Mucosa of gallbladder (tissue), 1 donor: ENCODE results near the gene GTPBP10. TPM values are rescaled to one million over a fixed set of nuclear protein-coding genes. Genes with fewer than 3 reads are reported as not detected.

Source experiments
- DNase-seq: peaks from one replicate; pipeline ENCODE4 v3.0.0-alpha.2; 2020; ENCODE audit warnings: low spot score
- total RNA-seq: library from RNA; stranded (reverse); gene quantifications from one replicate; pipeline ENCODE4 v1.2.1, GENCODE V29; 2021
- donor health status: DM: no; HTN: no; CAD: no.

Gene GTPBP10
- total RNA-seq, 1 donor from 2014 or later: 19.7 TPM

DNA sequence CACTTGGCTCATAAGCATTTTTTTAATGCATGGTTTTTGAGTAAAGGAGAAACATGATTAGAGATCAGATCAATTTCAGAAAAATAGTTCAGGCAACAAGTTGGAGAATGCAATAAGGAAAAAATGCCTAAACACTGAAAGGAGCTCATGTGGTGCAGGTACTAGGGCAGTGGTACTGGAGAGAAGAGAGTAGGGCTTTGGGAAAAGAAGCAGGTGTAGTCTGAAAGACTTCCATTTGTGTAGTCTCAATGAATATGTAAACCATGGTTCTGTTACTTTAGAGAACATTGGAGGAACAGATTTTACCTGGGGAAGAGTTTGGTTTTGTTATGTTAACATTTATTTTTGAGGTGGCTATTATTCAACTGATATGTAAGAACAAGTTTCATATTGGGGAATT is 5.5 kb downstream of the GTPBP10 start:
- no peak for DNase-seq

DNA sequence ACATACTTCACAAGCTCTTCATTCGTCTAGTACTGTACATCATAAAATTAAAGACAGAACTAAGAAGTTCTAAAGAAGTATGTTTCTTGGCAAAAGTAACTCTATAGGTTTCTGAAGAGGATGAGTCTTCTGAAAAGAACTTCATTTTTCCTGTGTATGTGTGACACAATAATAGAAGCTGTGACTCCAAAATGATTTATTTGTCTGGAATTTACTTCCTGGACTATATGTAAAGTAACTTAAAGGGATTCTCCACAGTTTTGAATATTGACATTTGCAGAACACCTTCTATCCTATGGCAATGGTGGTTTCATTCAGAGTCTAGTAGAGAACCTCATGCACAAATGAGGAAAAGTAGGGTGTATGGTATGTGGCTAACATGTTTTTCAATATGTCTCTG is 36.9 kb downstream of the GTPBP10 start:
- DNase-seq: no peak

DNA sequence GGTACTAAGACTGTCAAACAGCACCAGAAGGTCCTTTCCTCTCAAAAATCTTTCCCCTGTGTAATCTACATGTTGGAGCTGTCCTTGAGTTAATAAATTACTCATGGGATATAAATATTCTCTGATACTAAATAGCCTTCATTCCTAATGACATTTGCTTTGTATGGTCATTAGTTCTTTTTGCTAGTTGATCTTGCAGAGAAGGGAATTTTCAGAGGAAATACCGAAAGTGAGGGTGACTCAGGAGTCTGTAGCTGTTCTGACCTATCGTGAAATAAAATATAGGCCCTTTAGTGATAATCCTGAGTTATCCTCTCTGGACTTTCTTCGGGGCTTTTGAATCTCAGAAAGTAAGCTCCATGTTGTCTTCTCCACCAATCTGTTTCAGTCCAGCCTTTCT is 37.3 kb downstream of the GTPBP10 start:
- no peak for DNase-seq

DNA sequence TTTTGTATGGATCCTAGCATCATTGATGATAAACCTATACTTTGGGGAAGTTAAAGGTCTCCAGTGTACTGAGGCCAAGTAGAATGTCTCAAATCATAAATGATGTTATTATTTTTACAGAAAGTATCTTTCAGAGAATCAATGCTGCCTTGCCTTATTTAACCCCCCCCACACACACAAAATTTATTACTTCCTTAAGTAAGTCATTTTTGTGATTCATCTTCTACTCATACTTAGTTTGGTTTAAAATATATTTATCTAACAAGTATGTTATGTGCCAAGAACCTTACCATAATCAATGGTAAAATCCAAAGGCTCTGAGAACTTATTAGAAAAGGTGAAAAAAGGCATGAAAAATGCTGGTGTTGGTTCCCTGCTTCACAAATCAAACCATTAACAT is 37.9 kb downstream of the GTPBP10 start:
- DNase-seq: no peak

DNA sequence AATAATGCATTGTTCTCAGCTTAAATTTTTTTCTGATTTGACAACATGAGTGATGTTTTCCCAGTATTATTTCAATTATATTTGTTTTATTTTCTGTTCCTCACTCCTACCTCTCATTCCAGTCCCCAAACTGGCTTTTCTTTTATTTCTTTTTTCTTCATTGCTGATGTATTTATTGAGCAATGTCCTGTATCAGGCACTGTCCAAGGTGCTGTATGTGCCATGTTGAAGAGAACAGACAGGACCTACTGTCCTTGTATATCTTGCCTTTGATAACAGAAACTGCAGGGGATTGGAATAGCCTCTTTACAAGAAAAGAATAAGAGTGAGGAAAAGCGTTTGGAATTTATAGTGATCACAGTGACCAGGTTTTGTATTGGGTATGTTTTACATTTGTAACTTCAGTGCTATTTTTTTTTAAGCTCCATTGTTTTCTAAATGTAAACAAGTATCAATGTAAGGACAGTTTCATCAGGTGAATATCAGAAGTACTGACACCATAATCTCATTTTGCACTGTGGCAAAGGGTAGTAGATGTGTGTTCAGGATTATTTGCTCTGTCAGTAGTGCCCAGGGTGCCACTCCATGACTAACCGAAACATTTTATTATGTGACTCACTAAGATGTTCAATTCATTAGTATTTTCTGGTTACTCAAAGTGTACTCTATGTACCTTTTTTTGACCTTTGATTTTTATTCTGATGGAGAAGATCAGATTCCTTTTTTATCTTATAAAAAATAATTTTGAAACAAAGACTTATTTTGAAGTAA is 41.1 kb downstream of the GTPBP10 start:
- DNase-seq: no peak

DNA sequence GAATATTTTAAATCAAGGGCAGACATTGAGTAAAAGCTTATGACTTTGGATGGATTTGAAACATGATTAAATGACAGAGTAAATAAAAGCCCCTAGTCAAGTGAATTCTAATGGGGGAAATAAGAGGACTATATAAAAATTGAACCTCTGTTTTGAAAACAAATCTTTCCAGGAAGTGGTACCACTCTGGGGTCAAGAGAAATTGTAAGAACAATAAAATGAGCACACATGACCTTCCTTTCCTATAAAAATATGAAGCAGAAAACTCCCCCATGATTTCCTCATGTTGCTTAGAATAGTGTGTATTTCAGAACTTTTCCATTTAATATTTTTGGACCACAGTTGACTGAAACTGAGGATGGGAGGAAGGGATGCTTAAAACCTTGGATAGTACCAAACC is 44.4 kb downstream of the GTPBP10 start:
- no peak for DNase-seq

DNA sequence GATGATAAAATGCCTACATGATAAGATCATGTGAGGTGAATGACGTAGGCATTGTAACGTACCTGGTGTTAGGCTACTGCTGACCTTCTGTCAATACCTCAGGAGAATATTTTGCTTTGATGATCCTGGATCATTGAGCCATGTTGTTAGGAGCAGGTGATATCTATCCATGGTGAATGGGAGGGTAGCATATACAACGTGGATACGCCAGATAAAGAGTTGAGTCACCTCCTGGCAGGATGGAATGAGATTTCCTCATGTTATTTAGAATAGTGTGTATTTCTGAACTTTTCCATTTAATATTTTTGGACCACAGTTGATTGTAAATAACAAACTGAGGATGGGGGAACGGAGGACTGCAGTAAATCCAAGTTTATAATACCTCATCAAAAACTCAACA is 45.0 kb downstream of the GTPBP10 start:
- DNase-seq: no peak

DNA sequence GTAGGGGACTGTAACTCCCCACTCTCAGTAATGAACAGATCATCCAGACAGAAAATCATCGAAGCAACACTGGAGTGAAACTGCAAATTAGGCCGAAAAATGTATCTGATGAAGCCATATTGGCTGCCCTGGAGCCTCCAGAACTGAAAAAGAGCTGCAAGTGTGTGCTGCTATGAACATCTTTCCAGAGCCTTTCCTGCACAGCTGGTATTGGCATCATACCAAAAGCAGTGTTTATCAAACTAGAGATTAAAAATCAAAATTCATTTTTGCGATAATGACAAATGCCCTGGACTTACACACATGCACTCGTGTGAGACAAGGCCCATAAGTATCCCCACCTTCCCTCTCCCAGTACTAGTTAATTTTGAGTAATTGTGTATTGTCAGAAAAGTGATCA is 49.9 kb downstream of the GTPBP10 start:
- no peak for DNase-seq

DNA sequence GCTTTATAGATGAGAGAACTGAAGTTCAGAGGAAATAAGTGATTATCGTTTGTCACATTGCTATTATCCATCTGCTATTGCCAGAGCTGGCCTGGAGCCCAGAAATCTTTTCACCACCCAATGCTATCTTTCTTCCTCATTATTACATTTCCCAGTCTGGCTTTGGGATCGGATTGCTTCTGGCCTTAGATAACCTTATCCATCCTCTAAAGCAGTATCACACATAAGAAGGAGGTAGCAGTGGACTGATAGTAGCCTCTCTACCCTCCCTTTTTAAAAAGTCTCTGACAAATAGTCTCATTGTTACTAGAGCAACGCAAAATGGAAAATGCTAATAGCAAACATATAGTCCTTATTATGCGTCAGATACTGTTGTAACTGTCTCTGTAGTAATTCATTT is 55.5 kb downstream of the GTPBP10 start:
- peak; percentile 14 for DNase-seq

DNA sequence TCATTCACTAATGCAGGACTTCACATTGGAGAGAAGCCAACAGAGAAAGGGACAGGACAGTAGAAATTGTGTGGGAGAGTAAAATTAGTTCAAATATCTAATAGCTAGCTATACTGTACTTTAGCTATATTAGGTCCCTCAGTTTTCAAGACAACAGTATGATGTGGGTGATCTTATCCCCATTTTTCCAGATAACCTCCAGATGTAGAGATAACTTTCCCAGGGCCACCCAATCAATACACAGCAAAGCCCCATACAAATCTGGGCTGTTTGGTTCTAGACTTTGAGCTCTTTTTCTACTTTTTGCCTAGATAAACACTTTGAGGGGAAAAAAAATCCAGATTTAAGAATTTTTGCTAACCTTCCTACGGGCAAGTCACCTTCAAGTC is 56.3 kb downstream of the GTPBP10 start:
- no peak for DNase-seq

DNA sequence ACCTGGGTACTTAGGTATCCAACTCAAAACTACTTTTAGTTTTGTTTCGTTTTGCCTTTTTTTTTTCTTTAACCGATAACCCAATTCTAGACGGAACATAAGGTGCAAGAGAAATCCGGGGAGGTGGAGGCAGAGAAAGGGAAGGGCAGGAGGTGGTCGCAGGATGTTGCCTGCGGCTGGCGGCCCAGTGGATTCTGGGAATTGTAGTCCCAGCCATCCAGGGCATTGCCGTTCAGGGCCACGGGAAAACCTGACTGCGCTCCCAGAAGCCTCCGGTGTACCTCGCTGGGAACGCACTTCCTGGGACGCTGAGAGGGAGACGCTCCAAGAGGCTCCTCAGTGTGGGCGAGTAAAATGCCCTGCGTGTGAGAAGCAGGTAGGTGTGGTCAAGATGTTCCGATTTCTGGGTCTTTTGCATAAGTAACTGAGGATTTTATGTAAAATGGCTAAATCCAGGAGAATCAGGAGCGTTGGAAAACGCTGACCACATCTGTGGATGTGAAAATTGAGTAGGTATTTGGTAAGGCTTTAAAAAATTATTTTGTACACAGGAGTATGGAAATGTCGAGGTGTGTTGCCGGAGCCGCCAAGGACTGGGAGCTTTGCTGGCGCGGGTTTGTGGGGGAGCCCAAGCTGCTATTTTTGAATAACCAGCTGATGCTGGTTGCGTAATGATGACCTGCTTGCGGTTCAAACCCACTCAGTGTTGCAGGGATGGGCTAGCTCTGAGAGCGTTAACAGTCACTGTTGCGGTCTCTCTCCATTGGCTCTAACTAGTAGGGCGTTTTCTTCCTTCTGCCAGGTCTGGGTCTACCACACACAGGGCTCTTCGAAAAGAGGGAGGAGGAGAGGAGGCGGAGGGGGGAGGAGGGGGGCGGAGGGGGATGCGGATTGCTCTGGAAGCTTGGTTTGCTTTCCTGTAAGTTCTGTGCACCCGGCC is 56.9 kb downstream of the GTPBP10 start, which contains the start of gene CLDN12:
CLDN12 (plus strand) TSS at position 288 of the 940 bp plus-strand sequence. CDS start 9,216 bp downstream, outside the sequence.
- peak; percentile 87 for DNase-seq

DNA sequence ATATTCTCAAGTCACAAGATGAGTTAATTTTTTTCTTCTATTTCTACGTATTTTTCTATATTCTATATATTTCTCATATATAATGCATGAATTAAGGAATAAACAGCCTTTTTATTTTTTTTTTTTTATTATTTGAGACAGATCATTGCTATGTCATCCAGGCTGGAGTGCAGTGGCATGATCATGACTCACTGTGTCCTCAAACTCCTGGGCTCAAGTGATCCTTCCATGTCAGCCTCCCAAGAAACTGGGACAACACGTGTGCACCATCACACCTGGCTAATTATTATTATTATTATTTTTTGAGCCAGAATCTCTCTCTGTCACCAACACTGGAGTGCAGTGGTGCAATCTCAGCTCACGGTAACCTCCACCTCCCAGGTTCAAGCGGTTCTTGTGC is 58.3 kb downstream of the GTPBP10 start:
- no peak for DNase-seq

DNA sequence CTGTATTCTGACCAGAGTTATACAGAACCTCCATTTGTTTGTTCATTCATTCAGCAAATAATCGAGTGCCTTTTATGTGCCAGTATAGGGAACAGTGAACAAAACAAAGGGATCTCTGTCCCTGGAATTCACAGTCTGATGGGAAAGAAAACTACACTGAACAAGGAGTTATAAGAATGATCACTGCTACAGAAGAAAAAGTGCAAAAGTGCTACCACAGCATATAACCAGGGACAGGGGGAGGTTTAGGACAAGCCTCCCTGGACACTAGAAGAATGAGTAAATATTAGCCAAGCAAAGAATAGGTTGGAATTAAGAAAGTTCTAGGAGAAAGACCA is 60.9 kb downstream of the GTPBP10 start:
- no peak for DNase-seq

DNA sequence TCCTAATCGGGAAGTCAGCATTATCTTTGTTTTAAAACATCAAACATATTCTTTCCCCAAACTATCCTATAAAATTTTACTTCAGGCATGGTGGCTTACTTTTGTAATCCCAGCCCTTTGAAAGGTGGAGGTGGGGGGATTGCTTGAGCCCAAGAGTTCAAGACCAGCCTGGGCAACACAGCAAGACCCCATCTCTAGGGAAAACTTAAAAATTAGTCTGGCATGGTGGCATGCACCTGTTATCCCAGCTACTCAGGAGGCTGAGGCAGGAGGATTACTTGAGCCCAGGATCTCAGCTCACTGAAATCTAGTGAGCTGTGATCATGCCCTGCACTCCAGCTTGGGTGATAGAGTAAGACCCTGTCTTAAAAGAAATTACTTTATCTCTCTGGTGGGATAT is 61.6 kb downstream of the GTPBP10 start:
- DNase-seq: no peak

DNA sequence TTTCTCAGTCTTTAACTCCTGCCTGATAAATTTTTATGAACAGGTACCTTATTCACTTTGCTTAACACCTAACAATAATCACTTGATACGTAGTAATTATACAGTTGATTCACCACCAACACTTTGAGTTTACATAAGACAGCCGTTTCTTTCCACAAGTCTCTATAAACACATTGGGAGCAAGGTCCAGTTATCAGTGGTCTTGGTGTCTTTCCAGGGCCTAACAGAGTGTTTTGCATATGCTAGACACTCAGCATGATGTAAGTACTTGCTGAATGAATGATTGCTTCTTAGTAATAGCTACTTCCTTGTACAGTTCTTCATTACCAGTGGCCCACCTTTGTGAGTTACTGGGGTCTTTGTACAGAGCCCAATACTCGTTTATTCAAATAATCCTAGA is 63.2 kb downstream of the GTPBP10 start:
- peak; percentile 44 for DNase-seq

DNA sequence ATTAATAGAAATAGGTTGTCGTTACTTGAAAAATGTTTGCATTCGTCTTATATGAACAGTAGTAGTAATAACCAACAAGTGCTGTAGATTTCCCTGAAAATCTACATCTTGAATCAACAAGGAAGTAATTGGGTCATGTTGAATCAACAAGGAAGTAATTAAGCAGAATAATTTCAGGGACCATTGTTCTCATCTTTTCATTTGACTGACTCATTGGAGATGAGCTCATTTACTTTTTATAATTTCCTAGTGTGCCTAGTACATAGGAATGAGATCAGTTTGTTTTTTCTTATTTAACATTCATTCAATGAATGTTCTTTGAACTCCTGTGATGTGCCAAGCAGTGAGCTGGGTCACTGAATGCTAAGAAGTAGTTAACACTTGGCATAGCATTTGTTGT is 65.0 kb downstream of the GTPBP10 start:
- no peak for DNase-seq

DNA sequence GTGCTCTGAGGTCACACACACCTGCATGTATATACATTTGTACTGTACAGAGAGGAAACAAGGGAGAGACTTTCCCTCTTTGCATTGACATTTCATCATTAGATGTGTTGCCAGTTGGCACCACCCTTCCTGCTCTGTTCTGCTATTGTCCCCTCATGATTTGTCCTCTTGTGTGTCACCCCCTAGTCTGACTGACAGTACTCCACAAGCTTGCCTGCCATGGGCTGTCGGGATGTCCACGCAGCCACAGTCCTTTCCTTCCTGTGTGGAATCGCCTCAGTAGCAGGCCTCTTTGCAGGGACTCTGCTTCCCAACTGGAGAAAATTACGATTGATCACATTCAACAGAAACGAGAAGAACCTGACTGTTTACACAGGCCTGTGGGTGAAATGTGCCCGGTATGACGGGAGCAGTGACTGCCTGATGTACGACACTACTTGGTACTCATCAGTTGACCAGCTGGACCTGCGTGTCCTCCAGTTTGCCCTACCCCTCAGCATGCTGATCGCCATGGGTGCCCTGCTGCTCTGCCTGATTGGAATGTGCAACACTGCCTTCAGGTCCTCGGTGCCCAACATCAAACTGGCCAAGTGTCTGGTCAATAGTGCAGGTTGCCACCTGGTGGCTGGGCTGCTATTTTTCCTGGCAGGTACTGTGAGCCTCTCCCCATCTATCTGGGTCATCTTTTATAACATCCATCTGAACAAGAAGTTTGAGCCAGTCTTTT is 66.1 kb downstream of the GTPBP10 start:
- DNase-seq: peak; percentile 30

DNA sequence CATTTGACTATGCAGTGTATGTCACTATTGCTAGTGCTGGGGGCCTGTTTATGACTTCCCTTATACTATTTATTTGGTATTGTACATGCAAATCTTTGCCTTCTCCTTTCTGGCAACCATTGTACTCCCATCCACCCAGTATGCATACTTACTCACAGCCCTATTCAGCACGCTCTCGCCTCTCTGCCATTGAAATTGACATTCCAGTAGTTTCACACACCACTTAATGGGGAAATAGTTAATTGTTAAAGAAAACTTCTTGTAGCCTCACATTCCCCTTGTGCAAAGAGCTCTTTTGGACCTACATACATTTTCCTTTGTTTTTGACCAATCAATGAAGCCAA is 66.6 kb downstream of the GTPBP10 start:
- DNase-seq: no peak

DNA sequence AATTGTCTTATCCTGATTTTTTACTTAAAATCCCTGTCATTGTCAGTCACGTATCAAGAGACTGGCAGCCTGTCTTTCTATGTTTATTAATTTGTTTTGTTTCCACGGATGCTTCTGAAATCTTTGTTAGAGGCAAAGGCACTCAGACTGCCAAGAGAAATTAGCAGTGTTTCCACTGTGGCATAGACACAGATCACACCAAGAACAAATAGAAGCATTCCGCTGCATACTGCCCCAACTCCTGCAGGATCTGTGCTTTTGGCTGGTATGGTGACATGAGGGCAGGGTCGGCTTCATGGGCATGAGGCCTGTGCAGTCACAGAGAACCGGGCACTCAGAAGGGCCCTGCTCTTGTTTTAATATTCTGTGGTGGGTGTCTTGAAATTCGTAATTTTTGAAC is 75.1 kb downstream of the GTPBP10 start:
- DNase-seq: no peak

DNA sequence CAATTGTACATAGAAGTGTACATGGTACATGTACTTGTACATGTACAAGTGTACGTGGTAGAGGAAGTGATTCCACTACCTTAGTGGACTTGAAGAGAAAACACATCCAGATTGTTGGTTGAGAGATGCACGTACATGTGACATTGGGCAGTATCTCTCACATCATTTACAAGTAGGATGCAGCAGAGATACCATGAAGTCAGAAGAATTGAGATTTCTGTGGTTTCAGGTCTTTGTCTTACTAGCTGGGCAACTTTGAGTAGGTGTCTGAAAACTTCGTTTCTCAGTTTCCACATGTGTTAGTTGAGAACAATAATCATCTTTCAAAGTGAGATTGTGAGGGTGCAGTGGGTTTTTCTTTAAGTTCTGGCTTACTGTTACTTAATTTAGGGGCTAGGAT is 78.2 kb downstream of the GTPBP10 start:
- DNase-seq: no peak

DNA sequence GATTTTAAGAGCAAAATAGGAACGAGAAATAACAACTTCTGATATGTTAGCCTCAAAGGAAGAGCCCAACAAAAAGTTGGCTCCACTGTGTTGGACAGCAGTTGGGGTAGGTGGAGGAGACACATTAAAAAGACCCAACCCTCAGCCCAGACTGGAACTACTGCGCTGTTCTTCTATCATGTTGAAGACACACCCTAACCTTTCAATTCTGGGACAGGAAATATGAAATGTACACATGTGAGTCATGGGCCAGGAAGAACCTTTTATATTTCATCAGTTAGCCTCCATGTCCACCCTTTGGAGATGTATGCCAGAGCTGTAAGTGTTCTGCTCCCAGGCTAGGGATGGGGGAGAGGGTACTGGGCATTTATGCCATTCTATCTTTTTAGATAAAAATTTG is 78.9 kb downstream of the GTPBP10 start:
- DNase-seq: no peak

DNA sequence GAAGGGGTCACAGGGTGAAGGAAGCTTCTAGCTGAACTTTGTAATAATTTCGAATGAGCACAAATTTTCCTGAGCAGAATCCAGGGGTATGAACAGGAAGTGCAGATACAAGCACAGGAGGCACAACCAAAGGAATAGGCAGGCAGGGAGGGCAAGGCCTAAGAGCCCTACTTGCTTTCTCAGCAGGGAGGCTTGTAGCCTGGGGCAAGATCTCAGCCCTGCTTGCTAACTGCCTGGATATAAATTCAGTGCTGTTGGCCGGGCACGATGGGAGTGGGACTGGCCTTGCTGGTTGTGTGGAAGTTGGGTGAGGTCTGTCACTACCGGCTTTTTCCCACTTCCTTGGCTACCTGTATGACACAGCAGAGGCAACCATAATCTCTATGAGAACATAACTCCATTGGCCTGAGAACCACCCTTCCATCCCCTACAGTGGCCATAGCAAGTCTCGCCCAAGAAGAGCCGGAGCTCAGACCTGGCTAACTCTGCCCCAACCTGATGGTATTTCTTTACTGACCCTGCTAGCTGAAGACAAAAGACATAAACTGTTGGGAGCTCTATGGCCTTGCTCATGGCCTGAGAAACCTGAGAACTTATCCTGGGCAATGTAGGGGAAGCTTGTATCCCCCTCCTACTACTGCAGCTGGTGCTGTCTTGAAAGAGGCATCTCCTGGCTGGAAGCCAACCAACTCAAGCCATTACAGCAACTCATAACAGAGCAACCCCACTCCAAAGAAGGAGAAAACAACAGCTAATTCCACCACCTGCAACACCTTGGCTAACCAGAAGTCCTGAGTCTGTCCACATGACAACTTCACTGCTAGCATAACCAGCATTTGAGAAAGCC is 84.3 kb downstream of the GTPBP10 start:
- DNase-seq: no peak
